Lung microvascular endothelial cell (primary cell): ENCODE data around the gene RNASE12. TPM values are rescaled to one million over a fixed set of nuclear protein-coding genes. Genes with fewer than 3 reads are reported as not detected.
"Not testable (repeated sequence)": the region's sequence is repeated elsewhere in the genome, so short reads cannot be mapped to it uniquely, and the experiment has no call there.

Experiments used
- DNase-seq, 2 donors: peaks; one replicate each; pipeline versions ENCODE4 v3.0.0 to v3.0.0-alpha.2; 2010; ENCODE audit warnings: low read depth in 2 of 2
- total RNA-seq: library from RNA; depleted of rRNA; stranded (reverse); fragments of >200 nt; gene quantifications from 2 replicates; pipeline ENCODE4 v1.2.1, GENCODE V29; 2014

RNASE12 gene
- total RNA-seq, 1 donor from 2014 or later, result not detected

- no peak for DNase-seq
Observed at GRCh38 chr14:20583142-20583541, 8.0 kb downstream of the RNASE12 start.

GRCh38 chr14:20580242-20580641 is 10.9 kb downstream of the RNASE12 start:
- no peak for DNase-seq

GRCh38 chr14:20578784-20579502 is 12.2 kb downstream of the RNASE12 start:
- DNase-seq, result no peak

GRCh38 chr14:20578325-20578724 is 12.9 kb downstream of the RNASE12 start:
- DNase-seq, result no peak

GRCh38 chr14:20572382-20572990 is 18.7 kb downstream of the RNASE12 start:
- DNase-seq, result not testable (repeated sequence)

GRCh38 chr14:20570720-20571119 is 20.5 kb downstream of the RNASE12 start:
- DNase-seq, result not testable (repeated sequence)

GRCh38 chr14:20569865-20570264 is 21.3 kb downstream of the RNASE12 start:
- not testable (repeated sequence) for DNase-seq

GRCh38 chr14:20569066-20569465 is 22.1 kb downstream of the RNASE12 start:
- DNase-seq, result no peak

GRCh38 chr14:20568393-20568792 is 22.8 kb downstream of the RNASE12 start:
- no peak for DNase-seq

- not testable (repeated sequence) for DNase-seq
Observed at GRCh38 chr14:20567199-20567598, 24.0 kb downstream of the RNASE12 start.

GRCh38 chr14:20564501-20564997 is 26.6 kb downstream of the RNASE12 start:
- no peak for DNase-seq

GRCh38 chr14:20563971-20564370 is 27.2 kb downstream of the RNASE12 start:
- no peak for DNase-seq

GRCh38 chr14:20560961-20561360 is 30.2 kb downstream of the RNASE12 start, which contains the start of gene RNASE9:
Gene RNASE9, minus strand, starts transcription at chr14:20561047.
- DNase-seq, result no peak

GRCh38 chr14:20559461-20559904 is 31.7 kb downstream of the RNASE12 start:
- DNase-seq, result no peak

GRCh38 chr14:20557212-20557542 is 34.0 kb downstream of the RNASE12 start:
- DNase-seq, result no peak

GRCh38 chr14:20556500-20557211 is 34.5 kb downstream of the RNASE12 start:
- no peak for DNase-seq

GRCh38 chr14:20555845-20556244 is 35.3 kb downstream of the RNASE12 start:
- no peak for DNase-seq

GRCh38 chr14:20553024-20553423 is 38.2 kb downstream of the RNASE12 start:
- no peak for DNase-seq

GRCh38 chr14:20551606-20552005 is 39.6 kb downstream of the RNASE12 start:
- DNase-seq, result no peak

- DNase-seq, result no peak
Observed at GRCh38 chr14:20550926-20551325, 40.2 kb downstream of the RNASE12 start.

GRCh38 chr14:20548414-20549158 is 42.6 kb downstream of the RNASE12 start:
- no peak for DNase-seq

GRCh38 chr14:20546877-20547276 is 44.3 kb downstream of the RNASE12 start:
- DNase-seq, result no peak
